ENCODE data around the gene BICRAL. TPM values are rescaled to one million over a fixed set of nuclear protein-coding genes. Genes with fewer than 3 reads are reported as not detected.
A peak's percentile ranks its signal among the peaks of the same experiment; 100 is the strongest.

BICRAL gene
- total and polyA plus RNA-seq, 9 of the 15 experiments (the other 6 are each of a cell fraction or from before 2014, with no cell fraction given) = 1.2 to 11.9 (median 5.6) TPM

- TF ChIP-seq CLOCK (CRISPR knock-in tag; IDR thresholded peaks at IDR 0.05; ENCODE audit: borderline replicate concordance) (no peak), ZSCAN29 (IDR thresholded peaks at IDR 0.05) (no peak; the same call in 1 of the 2 replicates), ZBTB9 (CRISPR knock-in tag; IDR thresholded peaks at IDR 0.05) (peak; percentile 48; the same call in 1 of the 2 replicates), CREB3L1 (IDR thresholded peaks at IDR 0.05; ENCODE audit: borderline replicate concordance, low read depth) (no peak; the same call in 1 of the 2 replicates), ZNF609 (CRISPR knock-in tag; IDR thresholded peaks at IDR 0.05; ENCODE audit: borderline replicate concordance) (0 out of 2 replicates have a peak, but pooled peaks have one; percentile 16), RBM17 (IDR thresholded peaks at IDR 0.05; ENCODE audit: borderline replicate concordance, low read depth, low read length) (no peak), YBX1 (IDR thresholded peaks at IDR 0.05) (no peak), RBBP5 (IDR thresholded peaks at IDR 0.05; ENCODE audit: borderline replicate concordance, insufficient read depth, low read length, poor library complexity, severe bottlenecking) (peak; percentile 73), GTF2F1 (IDR thresholded peaks at IDR 0.05; ENCODE audit: low read depth, low read length) (no peak), HOXB6 (CRISPR knock-in tag; IDR thresholded peaks at IDR 0.05; ENCODE audit: borderline replicate concordance) (no peak), GABPA (tag; conservative IDR thresholded peaks at IDR 0.05; ENCODE audit: low read depth) (peak; percentile 62), EWSR1 (IDR thresholded peaks at IDR 0.05; ENCODE audit: borderline replicate concordance, low read depth, partially characterized antibody) (no peak), POLR2AphosphoS5 (IDR thresholded peaks at IDR 0.05; ENCODE audit: control insufficient read depth, insufficient read depth, low read depth, low read length) (peak; percentile 74), FOXP1 (CRISPR knock-in tag; IDR thresholded peaks at IDR 0.05) (peak; percentile 61; the same call in 1 of the 2 replicates)
Observed at GRCh38 chr6:42746463-42747391, 35.1 kb upstream of the BICRAL start (continued).

Measured in K562 (cell line).